ENCODE results near the gene MAN2A1. TPM values are rescaled to one million over a fixed set of nuclear protein-coding genes. Genes with fewer than 3 reads are reported as not detected.

The MAN2A1 gene
- polyA plus RNA-seq, 1 experiment: 55.8 TPM

GRCh38 chr5:109714592-109714991 is 24.9 kb downstream of the MAN2A1 start:
- Histone ChIP-seq H3K4me3 (ENCODE audit: low read depth, low read length) (no peak overlapping the region), H3K27ac (ENCODE audit: low read depth, low read length) (no peak overlapping the region), H3K9me3 (ENCODE audit: control insufficient read depth, insufficient read depth, low read length) (no peaks in the 10 kb centered on the region), H3K27me3 (ENCODE audit: control insufficient read depth, insufficient read depth, low read length) (no peaks in the 10 kb centered on the region)
- DNase-seq (ENCODE audit: low read depth, low spot score): no peak
- POLR2A ChIA-PET: no interaction called here
- no peak for TF ChIP-seq CTCF (IDR thresholded peaks at IDR 0.05; ENCODE audit: low read depth, low read length)
- CTCF ChIA-PET: interaction anchor here (0.6 to 1.0 kb wide), 2 partner anchors 24 to 25 kb away, joined by 3 to 8 read pairs; no protein-coding TSS in a partner anchor

- H3K9me3 ChIP-seq (ENCODE audit: control insufficient read depth, insufficient read depth, low read length): no peaks in the 10 kb centered on the region
- no peaks in the 10 kb centered on the region for H3K27me3 ChIP-seq (ENCODE audit: control insufficient read depth, insufficient read depth, low read length)
- CTCF ChIA-PET: interaction anchor here (0.6 to 1.2 kb wide), 2 partner anchors 27 to 710 kb away, joined by 3 to 5 read pairs; no protein-coding TSS in a partner anchor
- H3K27ac ChIP-seq (ENCODE audit: low read depth, low read length): no peak overlapping the region
- TF ChIP-seq CTCF (IDR thresholded peaks at IDR 0.05; ENCODE audit: low read depth, low read length): no peak
- H3K4me3 ChIP-seq (ENCODE audit: low read depth, low read length): no peak overlapping the region
- POLR2A ChIA-PET: no interaction called here
- no peak for DNase-seq (ENCODE audit: low read depth, low spot score)
Measured at GRCh38 chr5:109718216-109718615, 28.5 kb downstream of the MAN2A1 start.

- no peak for TF ChIP-seq CTCF (IDR thresholded peaks at IDR 0.05; ENCODE audit: low read depth, low read length)
- no peaks in the 10 kb centered on the region for H3K9me3 ChIP-seq (ENCODE audit: control insufficient read depth, insufficient read depth, low read length)
- no peaks in the 10 kb centered on the region for H3K27me3 ChIP-seq (ENCODE audit: control insufficient read depth, insufficient read depth, low read length)
- ChIA-PET POLR2A (no interaction called here), CTCF (interaction anchor here (0.6 to 1.2 kb wide), 2 partner anchors 28 to 710 kb away, joined by 3 to 5 read pairs; no protein-coding TSS in a partner anchor)
- H3K4me3 ChIP-seq (ENCODE audit: low read depth, low read length): no peak overlapping the region
- no peak for DNase-seq (ENCODE audit: low read depth, low spot score)
- H3K27ac ChIP-seq (ENCODE audit: low read depth, low read length): no peak overlapping the region
Measured at GRCh38 chr5:109718632-109719031, 28.9 kb downstream of the MAN2A1 start.

- no peak for TF ChIP-seq CTCF (IDR thresholded peaks at IDR 0.05; ENCODE audit: low read depth, low read length)
- Histone ChIP-seq H3K9me3 (ENCODE audit: control insufficient read depth, insufficient read depth, low read length) (no peaks in the 10 kb centered on the region), H3K27ac (ENCODE audit: low read depth, low read length) (no peak overlapping the region), H3K27me3 (ENCODE audit: control insufficient read depth, insufficient read depth, low read length) (no peaks in the 10 kb centered on the region), H3K4me3 (ENCODE audit: low read depth, low read length) (no peak overlapping the region)
- DNase-seq (ENCODE audit: low read depth, low spot score): no peak
- CTCF ChIA-PET: interaction anchor here (0.6 kb wide), 1 partner anchor 244 kb away, joined by 3 read pairs; no protein-coding TSS in a partner anchor
- POLR2A ChIA-PET: no interaction called here
Measured at GRCh38 chr5:109719978-109720377, 30.3 kb downstream of the MAN2A1 start.

GRCh38 chr5:109721741-109722140 is 32.0 kb downstream of the MAN2A1 start:
- TF ChIP-seq CTCF (IDR thresholded peaks at IDR 0.05; ENCODE audit: low read depth, low read length): no peak
- Histone ChIP-seq H3K27me3 (ENCODE audit: control insufficient read depth, insufficient read depth, low read length) (no peaks in the 10 kb centered on the region), H3K9me3 (ENCODE audit: control insufficient read depth, insufficient read depth, low read length) (no peaks in the 10 kb centered on the region), H3K4me3 (ENCODE audit: low read depth, low read length) (no peak overlapping the region), H3K27ac (ENCODE audit: low read depth, low read length) (no peak overlapping the region)
- DNase-seq (ENCODE audit: low read depth, low spot score): no peak
- ChIA-PET CTCF (no interaction called here), POLR2A (no interaction called here)

Data from AG04450 (cell line).